ENCODE measurements around the gene PAX1.

The PAX1 gene

DNA sequence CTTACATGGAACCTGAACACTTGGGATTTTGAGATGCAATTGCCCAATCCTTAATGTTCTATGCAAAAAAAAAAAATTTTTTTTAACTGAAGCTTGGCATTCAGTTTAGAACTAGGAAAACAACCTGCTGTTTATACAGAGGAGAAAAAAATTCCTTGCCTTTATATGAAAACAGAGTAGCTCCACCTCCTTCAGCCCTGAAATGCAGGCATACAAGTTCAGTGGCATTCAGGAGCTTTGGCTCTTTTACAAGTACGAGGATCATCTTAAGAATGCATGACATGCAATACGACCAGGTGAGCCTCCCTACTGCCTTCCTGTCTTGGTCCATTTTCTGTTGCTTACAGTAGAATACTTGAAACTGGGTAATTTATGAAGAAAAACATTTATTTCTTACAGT, 20.4 kb downstream of the PAX1 start:
- in situ Hi-C loops (cut with MboI; ENCODE audit: low sequenced_read_pairs) = no loop called here

DNA sequence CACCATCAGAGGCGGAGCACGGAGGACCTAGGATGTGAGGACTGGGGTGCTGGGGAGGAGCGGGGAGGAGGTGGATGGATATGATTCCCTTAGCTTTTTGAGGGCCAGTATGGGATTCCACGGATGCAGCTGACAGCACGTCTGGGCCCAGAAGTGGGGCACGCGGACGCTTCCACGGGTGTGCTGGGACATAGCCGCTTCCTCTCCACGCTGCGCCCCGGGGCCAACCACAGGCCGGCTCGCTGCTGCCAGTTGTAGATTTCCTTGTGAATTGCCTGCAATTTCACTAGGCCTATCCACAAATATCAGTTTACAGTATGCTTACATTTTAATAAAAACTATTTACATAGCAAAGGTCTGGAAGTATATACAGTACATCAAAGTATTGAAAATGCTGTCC, 23.9 kb downstream of the PAX1 start:
- in situ Hi-C loops (cut with MboI; ENCODE audit: low sequenced_read_pairs) = no loop called here

DNA sequence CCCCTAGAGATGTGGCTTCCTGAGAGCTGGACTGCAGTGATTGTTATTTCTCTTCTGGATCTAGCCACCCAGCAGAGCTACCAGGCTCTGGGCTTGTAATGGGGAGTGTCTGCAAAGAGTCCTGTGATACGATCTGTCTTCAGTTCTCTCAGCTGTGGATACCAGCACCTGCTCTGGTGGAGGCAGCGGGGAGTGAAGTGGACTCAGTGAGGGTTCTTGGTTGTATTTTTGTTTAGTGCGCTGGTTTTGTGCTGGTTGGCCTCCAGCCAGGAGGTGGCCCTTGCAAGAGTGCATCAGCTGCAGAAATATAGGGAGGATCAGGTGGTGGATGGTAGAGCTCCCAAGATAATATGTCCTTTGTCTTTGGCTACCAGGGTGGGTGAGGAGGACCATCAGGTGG, 33.7 kb downstream of the PAX1 start:
- in situ Hi-C loops (cut with MboI; ENCODE audit: low sequenced_read_pairs) = no loop called here

DNA sequence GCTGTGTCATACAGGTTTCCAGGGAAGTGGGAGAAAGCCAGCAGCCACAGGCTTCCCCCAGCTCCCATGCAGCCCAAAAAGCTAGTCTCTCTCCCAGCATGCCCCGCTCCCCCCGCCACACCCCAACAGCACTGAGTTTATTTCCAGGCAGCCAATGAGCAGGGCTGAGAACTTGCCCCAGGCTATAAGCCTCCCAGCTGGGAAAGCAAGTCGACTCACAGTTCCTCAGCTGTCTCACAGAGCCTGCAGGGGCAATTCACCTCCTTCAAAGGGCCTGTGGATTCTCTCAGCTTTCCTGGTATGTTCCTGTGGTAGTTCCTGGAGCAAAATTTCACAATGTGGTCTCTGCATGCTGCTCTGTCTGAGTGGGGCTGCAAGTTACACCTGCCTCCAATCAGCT, 34.2 kb downstream of the PAX1 start:
- in situ Hi-C loops (cut with MboI; ENCODE audit: low sequenced_read_pairs) = no loop called here

DNA sequence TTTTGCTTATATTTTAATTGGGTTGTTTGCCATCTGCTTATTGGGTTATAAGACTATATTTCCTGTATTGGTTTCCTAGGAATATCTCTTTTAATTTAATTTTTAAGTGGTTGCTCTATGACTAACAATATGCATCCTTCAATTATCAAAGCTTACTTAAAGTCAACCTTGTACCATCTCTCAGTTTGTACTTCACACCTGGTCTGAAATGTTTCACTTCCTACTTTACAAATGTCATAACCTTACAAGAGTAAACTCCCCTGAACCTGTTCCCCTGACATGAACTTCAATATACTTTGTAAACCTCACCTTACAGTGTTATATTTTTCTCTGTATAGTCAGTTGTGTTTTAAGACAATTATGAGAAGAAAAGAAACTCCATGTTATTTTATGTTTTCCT, 35.8 kb downstream of the PAX1 start:
- in situ Hi-C loops (cut with MboI; ENCODE audit: low sequenced_read_pairs) = no loop called here

DNA sequence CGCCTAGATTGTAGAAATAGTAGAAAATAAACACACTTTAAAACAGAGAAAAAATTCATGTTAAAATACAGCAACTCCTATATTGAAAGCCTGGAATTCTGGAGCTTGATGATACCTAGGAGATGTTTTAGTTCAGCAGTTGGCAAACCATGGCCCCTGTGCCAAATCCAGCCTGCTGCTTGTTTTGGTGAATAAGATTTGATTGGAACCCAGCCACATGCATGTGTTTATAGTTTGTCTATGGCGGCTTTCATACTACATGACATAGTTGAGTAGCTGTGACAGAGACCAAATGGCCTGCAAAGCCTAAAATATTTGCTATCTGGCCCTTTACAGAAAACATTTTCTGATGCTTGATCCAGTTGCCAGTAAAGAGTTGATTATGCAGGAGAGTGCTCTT, 57.2 kb downstream of the PAX1 start:
- in situ Hi-C loops (cut with MboI; ENCODE audit: low sequenced_read_pairs) = no loop called here

DNA sequence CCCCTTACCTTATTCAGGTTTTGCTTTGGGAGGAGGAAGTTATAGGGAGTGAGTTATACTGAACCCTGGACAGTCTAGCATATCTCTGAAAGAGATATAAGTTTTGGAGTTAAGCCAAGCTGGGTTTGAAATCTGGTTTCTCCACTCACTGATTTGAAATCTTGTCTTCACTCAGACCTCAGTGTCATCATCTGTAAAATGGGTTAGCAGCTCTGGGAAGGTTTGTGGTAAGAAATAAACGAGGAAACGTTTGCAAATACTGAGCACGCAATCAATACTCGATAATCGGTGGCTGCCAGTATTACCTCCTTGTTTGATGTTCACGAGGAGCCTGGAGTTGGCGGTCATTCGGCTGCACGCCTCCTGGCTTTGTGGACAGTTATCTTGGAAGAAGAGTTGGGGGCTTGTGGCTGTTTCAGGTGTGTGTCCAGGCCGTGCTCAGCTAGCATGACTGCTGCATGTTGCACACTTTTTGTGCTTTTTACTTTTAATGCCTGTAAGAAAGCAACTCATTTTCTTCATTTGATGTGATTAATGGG, 61.8 kb downstream of the PAX1 start:
- in situ Hi-C loops (cut with MboI; ENCODE audit: low sequenced_read_pairs) = no loop called here

DNA sequence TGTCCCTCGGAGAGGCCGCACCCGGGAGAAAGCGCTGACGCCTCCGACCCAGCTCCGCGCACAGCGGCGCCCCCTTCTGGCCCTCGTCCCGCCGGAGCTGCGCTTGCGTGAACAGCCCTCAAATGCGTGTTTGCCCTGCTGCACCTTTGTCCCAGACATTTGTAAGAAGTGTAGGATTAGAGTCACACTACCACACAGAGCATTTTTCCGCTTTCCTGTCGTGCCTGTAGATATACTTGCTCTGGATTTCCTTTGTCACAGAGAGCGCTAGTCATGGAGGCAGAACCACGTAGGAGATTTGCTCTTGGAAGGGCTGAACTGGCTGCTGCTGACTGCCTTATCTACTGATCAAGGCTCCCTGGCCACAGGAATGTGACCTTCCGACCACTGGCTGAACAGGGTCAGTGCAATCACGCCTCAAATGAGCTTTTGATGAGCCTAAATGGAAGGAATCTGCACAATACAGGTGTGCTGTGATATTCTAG, 62.3 kb downstream of the PAX1 start:
- in situ Hi-C loops (cut with MboI; ENCODE audit: low sequenced_read_pairs) = no loop called here
